Erythroblast (primary cell): Measurements from ENCODE around the gene HSPA5.
"Not testable (repeated sequence)": the region's sequence is repeated elsewhere in the genome, so short reads cannot be mapped to it uniquely, and the experiment has no call there.

Source experiments
- DNase-seq, 2 experiments: peaks; one replicate each; lab custom pipeline; 2025; lab: John Stamatoyannopoulos, UW
- GATA1 ChIP-seq: IDR thresholded peaks from 2 replicates; pipeline ENCODE4 v1.6.1; 2011; ENCODE audit warnings: low read depth, mild to moderate bottlenecking, control low read depth, low read length, moderate library complexity
- POLR2A ChIP-seq: IDR thresholded peaks from 2 replicates; pipeline ENCODE4 v1.6.1; 2011; ENCODE audit warnings: mild to moderate bottlenecking, low read length

Gene HSPA5

GRCh38 chr9:125241000-125241862 lies at the start of gene HSPA5:
Gene HSPA5, minus strand, starts transcription at chr9:125241343. Its CDS starts 217 bp downstream, at chr9:125241126.
- DNase-seq = peak; percentile 100
- TF ChIP-seq GATA1 (no peak), POLR2A (peak; percentile 98)

GRCh38 chr9:125286935-125287433 lies 45.8 kb upstream of the HSPA5 start:
- DNase-seq = not testable (repeated sequence)

GRCh38 chr9:125284855-125285254 lies 43.7 kb upstream of the HSPA5 start:
- TF ChIP-seq POLR2A = peak; percentile 49
- TF ChIP-seq GATA1 = peak; percentile 99
- DNase-seq = peak; percentile 97 to 100

DNA sequence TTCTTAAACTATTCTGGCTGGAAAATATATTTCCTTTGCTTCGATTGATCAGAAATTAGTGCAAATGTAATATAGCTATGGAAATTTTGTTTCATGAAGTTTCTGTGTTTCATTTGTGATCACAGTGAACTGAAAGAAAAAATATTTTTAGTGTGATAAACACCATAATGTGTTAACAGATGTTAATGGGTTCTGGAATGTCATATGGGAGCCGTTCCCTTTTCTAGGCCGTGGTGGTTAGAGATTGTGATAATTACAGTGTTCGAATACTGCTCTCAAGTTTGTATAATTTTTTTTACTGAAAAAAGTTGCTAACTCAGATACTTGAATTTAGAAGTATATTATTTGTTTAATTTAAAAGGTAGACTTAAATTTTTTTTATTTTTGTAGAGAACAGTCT lies 39.8 kb upstream of the HSPA5 start:
- no peak for DNase-seq
- no peak for TF ChIP-seq GATA1
- TF ChIP-seq POLR2A = no peak

DNA sequence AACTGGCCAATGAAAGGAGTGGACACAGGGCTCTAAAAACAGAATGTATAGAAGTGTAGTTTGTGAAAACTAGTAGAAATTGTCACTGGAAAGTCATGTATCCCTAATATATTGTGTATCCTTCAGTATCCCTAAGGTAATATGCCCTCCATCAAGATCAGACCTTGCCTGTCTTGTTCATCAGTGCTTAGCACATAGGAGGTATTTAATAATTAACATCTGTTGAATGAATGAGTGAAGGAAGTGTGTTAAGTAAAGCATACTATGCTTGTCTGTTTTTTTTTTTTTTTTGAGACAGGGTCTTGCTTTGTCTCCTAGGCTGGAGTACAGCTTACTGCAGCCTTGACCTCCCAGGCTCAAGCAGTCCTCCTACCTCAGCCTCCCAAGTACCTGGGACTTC lies 36.3 kb upstream of the HSPA5 start:
- no peak for TF ChIP-seq POLR2A
- no peak for TF ChIP-seq GATA1
- no peak for DNase-seq

GRCh38 chr9:125276771-125277170 lies 35.6 kb upstream of the HSPA5 start:
- no peak for DNase-seq
- TF ChIP-seq GATA1 (no peak), POLR2A (no peak)

DNA sequence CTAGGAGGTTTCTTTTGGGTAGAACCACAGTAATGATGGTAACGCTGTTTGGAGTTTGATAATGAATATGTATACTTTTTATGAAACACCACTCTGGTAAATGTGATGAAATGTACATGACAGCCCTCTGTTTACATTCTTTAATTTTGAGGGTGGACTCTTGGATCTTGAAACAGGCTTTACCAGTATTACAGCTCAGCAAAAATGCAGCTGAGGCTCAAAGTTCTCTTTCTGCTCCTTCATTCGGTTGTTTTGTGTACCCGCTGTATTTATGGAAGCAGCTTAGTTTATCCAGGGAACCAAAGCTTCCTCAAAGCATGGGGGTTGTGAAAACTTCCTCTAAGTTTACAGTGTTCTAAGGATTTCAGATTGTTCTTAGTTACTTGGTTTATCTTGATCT lies 31.6 kb upstream of the HSPA5 start:
- DNase-seq = peak in 1 of 2 experiments; percentile 61
- TF ChIP-seq GATA1 (no peak), POLR2A (no peak)

DNA sequence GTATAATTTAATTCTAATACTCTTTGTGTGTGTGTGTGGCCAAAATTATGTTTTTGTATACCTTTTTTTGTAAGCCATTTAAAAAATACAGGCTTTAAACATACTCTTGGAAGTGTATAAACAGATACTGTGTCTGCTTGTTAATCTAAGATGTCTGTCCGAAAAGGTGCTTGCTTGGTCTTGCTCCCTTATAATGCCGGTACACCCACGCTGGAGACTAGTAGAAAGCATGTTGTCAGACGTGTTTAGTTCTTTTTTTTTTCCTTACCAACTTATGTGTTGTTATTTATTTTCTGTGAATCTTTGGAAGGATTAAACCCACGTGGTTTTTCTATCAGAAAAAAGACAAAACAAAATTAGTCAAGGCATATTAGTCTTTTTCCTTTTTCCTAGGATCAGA lies 29.9 kb upstream of the HSPA5 start:
- no peak for DNase-seq
- TF ChIP-seq POLR2A = no peak
- no peak for TF ChIP-seq GATA1

DNA sequence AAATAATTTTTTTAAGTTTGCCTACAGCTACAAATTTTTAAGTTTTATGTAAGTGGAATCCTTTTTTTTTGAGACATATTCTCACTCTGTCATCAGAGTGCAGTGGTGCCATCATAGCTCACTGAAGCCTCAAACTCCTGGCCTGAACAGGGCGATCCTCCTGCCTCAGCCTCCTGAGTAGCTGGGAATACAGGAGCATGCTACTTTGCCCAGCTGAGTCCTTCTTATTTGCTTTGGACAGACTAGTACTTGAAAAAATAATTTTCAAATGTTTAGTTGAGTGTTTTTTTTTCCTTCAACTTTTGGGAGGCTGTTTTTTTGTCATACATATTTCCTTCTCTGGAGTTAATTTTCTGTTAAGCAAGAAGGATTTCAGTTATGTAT lies 27.9 kb upstream of the HSPA5 start:
- TF ChIP-seq POLR2A (no peak), GATA1 (no peak)
- no peak for DNase-seq

GRCh38 chr9:125268394-125269013 lies 27.4 kb upstream of the HSPA5 start:
- no peak for DNase-seq
- no peak for TF ChIP-seq GATA1
- no peak for TF ChIP-seq POLR2A

- not testable (repeated sequence) for DNase-seq
Observed at GRCh38 chr9:125264068-125264467, 22.9 kb upstream of the HSPA5 start.

- DNase-seq = peak; percentile 85
- TF ChIP-seq POLR2A (no peak), GATA1 (no peak)
Observed at GRCh38 chr9:125262294-125262991, 21.3 kb upstream of the HSPA5 start.

GRCh38 chr9:125261501-125262293 lies 20.6 kb upstream of the HSPA5 start, which contains the start of gene GAPVD1:
Gene GAPVD1, plus strand, starts transcription at chr9:125261826. Its CDS starts 37,096 bp downstream, at chr9:125298922.
- peak; percentile 95 for DNase-seq
- TF ChIP-seq GATA1 (no peak), POLR2A (peak; percentile 79)

- TF ChIP-seq GATA1 = no peak
- no peak for TF ChIP-seq POLR2A
- DNase-seq = no peak
Observed at GRCh38 chr9:125260561-125260960, 19.4 kb upstream of the HSPA5 start.
